ENCODE data around the gene EIF3A.
A peak's percentile ranks its signal among the peaks of the same experiment; 100 is the strongest.
"Not testable (repeated sequence)": the region's sequence is repeated elsewhere in the genome, so short reads cannot be mapped to it uniquely, and the experiment has no call there.

Gene EIF3A

GRCh38 chr10:119045561-119045960 is 35.1 kb downstream of the EIF3A start:
- Mint-ChIP-seq H3K36me3 (peaks cover 84% of the 10 kb centered on the region), H3K4me3 (no peak overlapping the region), H3K27ac (no peak overlapping the region), H3K9me3 (no peaks in the 10 kb centered on the region), H3K27me3 (no peaks in the 10 kb centered on the region), H3K4me1 (peaks cover 21% of the 10 kb centered on the region)
- CTCF ChIA-PET = no interaction called here
- DNase-seq = no peak

GRCh38 chr10:119042169-119042568 is 38.4 kb downstream of the EIF3A start:
- H3K36me3 Mint-ChIP-seq = peaks cover 84% of the 10 kb centered on the region
- no peak overlapping the region for H3K4me3 Mint-ChIP-seq
- CTCF ChIA-PET = no interaction called here
- no peaks in the 10 kb centered on the region for H3K27me3 Mint-ChIP-seq
- no peaks in the 10 kb centered on the region for H3K9me3 Mint-ChIP-seq
- peak overlapping the region; percentile 22 for H3K27ac Mint-ChIP-seq
- DNase-seq = no peak
- peaks cover 18% of the 10 kb centered on the region for H3K4me1 Mint-ChIP-seq

- Mint-ChIP-seq H3K27ac (no peak overlapping the region), H3K27me3 (no peaks in the 10 kb centered on the region), H3K36me3 (peaks cover 79% of the 10 kb centered on the region), H3K9me3 (no peaks in the 10 kb centered on the region), H3K4me1 (peaks cover 18% of the 10 kb centered on the region), H3K4me3 (no peak overlapping the region)
- no peak for DNase-seq
- CTCF ChIA-PET = no interaction called here
Measured at GRCh38 chr10:119041326-119041725, 39.3 kb downstream of the EIF3A start.

- no peaks in the 10 kb centered on the region for H3K27me3 Mint-ChIP-seq
- H3K36me3 Mint-ChIP-seq = peaks cover 73% of the 10 kb centered on the region
- CTCF ChIA-PET = no interaction called here
- DNase-seq = no peak
- no peaks in the 10 kb centered on the region for H3K9me3 Mint-ChIP-seq
- H3K4me1 Mint-ChIP-seq = peaks cover 18% of the 10 kb centered on the region
- H3K4me3 Mint-ChIP-seq = no peak overlapping the region
- no peak overlapping the region for H3K27ac Mint-ChIP-seq
Measured at GRCh38 chr10:119039161-119039560, 41.5 kb downstream of the EIF3A start.

- H3K4me3 Mint-ChIP-seq = peak overlapping the region; percentile 73
Measured at GRCh38 chr10:119031496-119032059, 49.0 kb downstream of the EIF3A start.

GRCh38 chr10:119030421-119031250 is 50.0 kb downstream of the EIF3A start:
- peaks cover 23% of the 10 kb centered on the region for H3K36me3 Mint-ChIP-seq
- no peak overlapping the region for H3K27ac Mint-ChIP-seq
- CTCF ChIA-PET = interaction anchor here (0.9 to 1.0 kb wide), 2 partner anchors 176 to 462 kb away, joined by 3 read pairs; no protein-coding TSS in a partner anchor

More at GRCh38 chr10:119031496-119032059, 49.0 kb downstream of the EIF3A start:
- H3K9me3 Mint-ChIP-seq = no peaks in the 10 kb centered on the region
- no peak for DNase-seq
- peaks cover 25% of the 10 kb centered on the region for H3K4me1 Mint-ChIP-seq
- H3K27ac Mint-ChIP-seq = no peak overlapping the region
- peaks cover 25% of the 10 kb centered on the region for H3K27me3 Mint-ChIP-seq
- CTCF ChIA-PET = interaction anchor here (1.1 kb wide), 1 partner anchor 167 kb away, joined by 3 read pairs; no protein-coding TSS in a partner anchor
- H3K36me3 Mint-ChIP-seq = peaks cover 27% of the 10 kb centered on the region

GRCh38 chr10:119029613-119030420 is 50.8 kb downstream of the EIF3A start, which contains the start of gene NANOS1:
NANOS1 (plus strand) TSS chr10:119029714; CDS start chr10:119029802, 88 bp downstream.
- peak; percentile 55 for DNase-seq
- H3K27me3 Mint-ChIP-seq = peaks cover 36% of the 10 kb centered on the region
- peak within 1 kb of the TSS; percentile 68 for H3K4me3 Mint-ChIP-seq
- CTCF ChIA-PET = interaction anchor here (0.9 to 1.0 kb wide), 2 partner anchors 177 to 461 kb away, joined by 3 read pairs; no protein-coding TSS in a partner anchor
- no peak within 1 kb of the TSS for H3K27ac Mint-ChIP-seq
- peaks cover 25% of the 10 kb centered on the region for H3K4me1 Mint-ChIP-seq
- peaks cover 23% of the 10 kb centered on the region for H3K36me3 Mint-ChIP-seq
- H3K9me3 Mint-ChIP-seq = no peaks in the 10 kb centered on the region

More at GRCh38 chr10:119030421-119031250, 50.0 kb downstream of the EIF3A start:
- H3K4me3 Mint-ChIP-seq = peak overlapping the region; percentile 73
- peaks cover 34% of the 10 kb centered on the region for H3K27me3 Mint-ChIP-seq
- DNase-seq = peak; percentile 76
- H3K4me1 Mint-ChIP-seq = peaks cover 25% of the 10 kb centered on the region
- H3K9me3 Mint-ChIP-seq = no peaks in the 10 kb centered on the region

- peaks cover 15% of the 10 kb centered on the region for H3K36me3 Mint-ChIP-seq
- CTCF ChIA-PET = interaction anchor here (0.5 kb wide), 1 partner anchor 296 kb away, joined by 3 read pairs; no protein-coding TSS in a partner anchor
- H3K27ac Mint-ChIP-seq = no peak overlapping the region
- H3K4me1 Mint-ChIP-seq = peaks cover 25% of the 10 kb centered on the region
- peak overlapping the region; percentile 68 for H3K4me3 Mint-ChIP-seq
- peaks cover 38% of the 10 kb centered on the region for H3K27me3 Mint-ChIP-seq
- H3K9me3 Mint-ChIP-seq = no peaks in the 10 kb centered on the region
- DNase-seq = peak; percentile 89
Measured at GRCh38 chr10:119028900-119029612, 51.6 kb downstream of the EIF3A start.

GRCh38 chr10:119028445-119028899 is 52.1 kb downstream of the EIF3A start:
- CTCF ChIA-PET = interaction anchor here (0.5 kb wide), 1 partner anchor 295 kb away, joined by 3 read pairs; no protein-coding TSS in a partner anchor
- H3K9me3 Mint-ChIP-seq, DNase-seq, H3K27ac Mint-ChIP-seq: not testable (repeated sequence)
- Mint-ChIP-seq H3K4me1 (peaks cover 25% of the 10 kb centered on the region), H3K27me3 (peaks cover 44% of the 10 kb centered on the region), H3K36me3 (peaks cover 10% of the 10 kb centered on the region), H3K4me3 (peak overlapping the region; percentile 68)

- CTCF ChIA-PET = no interaction called here
- no peak for DNase-seq
- Mint-ChIP-seq H3K36me3 (peaks cover 2% of the 10 kb centered on the region), H3K9me3 (no peaks in the 10 kb centered on the region), H3K4me1 (peaks cover 16% of the 10 kb centered on the region), H3K27ac (no peak overlapping the region), H3K4me3 (no peak overlapping the region), H3K27me3 (peaks cover 61% of the 10 kb centered on the region)
Measured at GRCh38 chr10:119026301-119027110, 54.1 kb downstream of the EIF3A start.

- CTCF ChIA-PET = no interaction called here
- Mint-ChIP-seq H3K9me3 (no peaks in the 10 kb centered on the region), H3K4me1 (peaks cover 9% of the 10 kb centered on the region), H3K27me3 (peaks cover 67% of the 10 kb centered on the region), H3K36me3 (no peaks in the 10 kb centered on the region), H3K27ac (no peak overlapping the region), H3K4me3 (no peak overlapping the region)
- no peak for DNase-seq
Measured at GRCh38 chr10:119025776-119026175, 54.8 kb downstream of the EIF3A start.

GRCh38 chr10:119025336-119025735 is 55.3 kb downstream of the EIF3A start:
- H3K9me3 Mint-ChIP-seq = no peaks in the 10 kb centered on the region
- peaks cover 71% of the 10 kb centered on the region for H3K27me3 Mint-ChIP-seq
- no peak for DNase-seq
- CTCF ChIA-PET = no interaction called here
- H3K4me1 Mint-ChIP-seq = peaks cover 6% of the 10 kb centered on the region
- H3K4me3 Mint-ChIP-seq = no peak overlapping the region
- no peaks in the 10 kb centered on the region for H3K36me3 Mint-ChIP-seq
- no peak overlapping the region for H3K27ac Mint-ChIP-seq

GRCh38 chr10:119024882-119025281 is 55.7 kb downstream of the EIF3A start:
- no peak for DNase-seq
- CTCF ChIA-PET = no interaction called here
- Mint-ChIP-seq H3K9me3 (no peaks in the 10 kb centered on the region), H3K4me3 (no peak overlapping the region), H3K27ac (no peak overlapping the region), H3K4me1 (peaks cover 6% of the 10 kb centered on the region), H3K27me3 (peaks cover 71% of the 10 kb centered on the region), H3K36me3 (no peaks in the 10 kb centered on the region)
